Common myeloid progenitor, CD34-positive (primary cell): Measurements from ENCODE around the gene NDUFA13.

Experiments
- CTCF ChIA-PET: fragments of 350-600 bp; sonication (Branson Sonifier 250); formaldehyde crosslinking; loops from one replicate; lab custom pipeline; 2021; ENCODE audit warnings: antibody characterized with exemption; lab: Charles Lee
- POLR2A ChIA-PET: fragments of 350-600 bp; sonication (Branson Sonifier 250); formaldehyde crosslinking; loops from one replicate; lab custom pipeline; 2021; ENCODE audit warnings: antibody characterized with exemption; lab: Charles Lee
- DNase-seq, 3 donors: peaks; one replicate each; pipeline versions ENCODE4 v3.0.0 to v3.0.0-alpha.2; 2013
- H3K27ac ChIP-seq, 2 experiments: 1 replicate in 1 of 2; 2 replicates in 1 of 2; pipeline ENCODE4 v1.7.0; 2013; ENCODE audit warnings: inconsistent platforms in 2 of 2, low read length in 2 of 2, mild to moderate bottlenecking in 2 of 2, low read depth in 1 of 2, moderate library complexity in 1 of 2; ENCODE audit not compliant: severe bottlenecking in 2 of 2, insufficient read depth in 1 of 2, poor library complexity in 1 of 2
- H3K27me3 ChIP-seq, 5 experiments: replicated peaks in 2 of 5; 1 replicate in 3 of 5; 2 replicates in 2 of 5; pipeline versions ENCODE4 v1.6.1 to v1.7.0; 2013; ENCODE audit warnings: low read length in 4 of 5, mild to moderate bottlenecking in 2 of 5, moderate library complexity in 2 of 5, inconsistent platforms in 1 of 5; ENCODE audit not compliant: insufficient read depth in 5 of 5, control insufficient read depth in 4 of 5
- H3K36me3 ChIP-seq, 4 experiments: 1 replicate in 2 of 4; 2 replicates in 2 of 4; pipeline versions ENCODE4 v1.6.1 to v1.7.0; 2013; ENCODE audit warnings: low read length in 3 of 4, control low read depth in 1 of 4, mild to moderate bottlenecking in 1 of 4; ENCODE audit not compliant: control insufficient read depth in 4 of 4, insufficient read depth in 4 of 4
- H3K4me1 ChIP-seq, 4 experiments: 1 replicate in 3 of 4; 2 replicates in 1 of 4; pipeline versions ENCODE4 v1.6.1 to v1.7.1; 2013; ENCODE audit warnings: low read length in 3 of 4, mild to moderate bottlenecking in 3 of 4, control low read depth in 1 of 4, inconsistent platforms in 1 of 4, moderate library complexity in 1 of 4; ENCODE audit not compliant: control insufficient read depth in 4 of 4, insufficient read depth in 4 of 4; ENCODE audit errors: control extremely low read depth in 1 of 4
- H3K4me3 ChIP-seq, 7 experiments: 1 replicate in 4 of 7; 2 replicates in 3 of 7; pipeline versions ENCODE4 v1.5.1 to v1.7.0; 2013; ENCODE audit warnings: mild to moderate bottlenecking in 7 of 7, low read length in 6 of 7, moderate library complexity in 6 of 7, inconsistent platforms in 2 of 7, low read depth in 2 of 7, control low read depth in 1 of 7; ENCODE audit not compliant: insufficient read depth in 4 of 7, control insufficient read depth in 1 of 7; ENCODE audit errors: extremely low read depth in 1 of 7
- H3K9me3 ChIP-seq, 5 experiments: 1 replicate in 4 of 5; 2 replicates in 1 of 5; pipeline versions ENCODE4 v1.6.1 to v1.7.1; 2013; ENCODE audit warnings: low read length in 4 of 5, mild to moderate bottlenecking in 2 of 5, inconsistent platforms in 1 of 5, low read depth in 1 of 5, moderate library complexity in 1 of 5; ENCODE audit not compliant: control insufficient read depth in 4 of 5, insufficient read depth in 2 of 5; ENCODE audit errors: control extremely low read depth in 1 of 5
- WGBS: methylation state at CpG from one replicate; pipeline ENCODE4 v1.1.5; 2013; ENCODE audit not compliant: insufficient coverage; 5-methylcytosine and 5-hydroxymethylcytosine counted together

NDUFA13 gene

DNA sequence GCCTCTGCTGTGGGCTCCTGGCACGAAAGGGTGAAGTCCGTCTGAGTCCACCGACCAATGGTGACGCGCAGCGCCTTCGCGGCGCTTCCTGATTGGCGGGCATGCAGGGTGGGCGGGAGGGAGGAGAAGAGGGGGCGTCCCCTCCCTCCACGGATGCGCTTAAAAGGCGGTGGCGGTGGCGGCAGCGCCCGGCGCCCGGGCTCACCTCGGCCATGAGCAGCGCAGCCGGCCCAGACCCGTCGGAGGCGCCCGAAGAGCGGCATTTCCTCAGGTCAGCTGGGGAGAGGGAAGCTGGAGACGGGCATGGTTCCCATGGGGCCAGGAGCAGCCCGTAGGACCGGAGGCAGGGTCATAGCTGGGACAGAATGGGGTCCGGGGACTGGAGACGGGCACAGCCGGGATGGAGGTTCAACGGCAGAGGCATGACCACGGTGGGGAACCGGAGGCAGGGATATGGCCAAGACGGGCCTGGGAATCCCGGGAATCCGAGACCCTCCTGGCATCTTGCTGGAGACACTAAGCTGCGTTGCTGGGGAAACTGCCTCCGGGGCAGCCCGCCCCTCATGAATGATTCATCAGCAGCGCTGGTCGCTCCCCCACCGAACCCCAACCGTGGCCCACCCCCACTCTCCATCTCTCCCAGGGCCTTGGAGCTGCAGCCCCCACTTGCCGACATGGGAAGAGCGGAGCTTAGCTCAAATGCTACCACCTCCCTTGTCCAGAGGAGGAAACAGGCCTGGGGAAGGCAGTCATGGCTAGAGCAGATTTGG, 12.9 kb downstream of the NDUFA13 start, which contains the start of gene YJEFN3:
YJEFN3 (plus strand) TSS at position 191 of the 770 bp plus-strand sequence; CDS start at position 213, 22 bp downstream.
- no peak within 1 kb of the TSS for H3K4me3 ChIP-seq
- no peaks in the 10 kb centered on the region for H3K27me3 ChIP-seq
- ChIA-PET POLR2A (no interaction called here), CTCF (interaction anchor here (0.9 to 1.7 kb wide), 7 partner anchors 12 to 431 kb away, joined by 3 to 5 read pairs (median 3); no protein-coding TSS in a partner anchor)
- peaks cover 0 to 33% (median 11%) of the 10 kb centered on the region in 4 experiments for H3K4me1 ChIP-seq
- H3K9me3 ChIP-seq = no peaks in the 10 kb centered on the region
- WGBS = 92% methylated on average over 33 of the region's 50 CpGs
- peaks cover 3 to 48% (median 29%) of the 10 kb centered on the region in 4 experiments for H3K36me3 ChIP-seq
- DNase-seq = no peak
- no peak within 1 kb of the TSS for H3K27ac ChIP-seq

DNA sequence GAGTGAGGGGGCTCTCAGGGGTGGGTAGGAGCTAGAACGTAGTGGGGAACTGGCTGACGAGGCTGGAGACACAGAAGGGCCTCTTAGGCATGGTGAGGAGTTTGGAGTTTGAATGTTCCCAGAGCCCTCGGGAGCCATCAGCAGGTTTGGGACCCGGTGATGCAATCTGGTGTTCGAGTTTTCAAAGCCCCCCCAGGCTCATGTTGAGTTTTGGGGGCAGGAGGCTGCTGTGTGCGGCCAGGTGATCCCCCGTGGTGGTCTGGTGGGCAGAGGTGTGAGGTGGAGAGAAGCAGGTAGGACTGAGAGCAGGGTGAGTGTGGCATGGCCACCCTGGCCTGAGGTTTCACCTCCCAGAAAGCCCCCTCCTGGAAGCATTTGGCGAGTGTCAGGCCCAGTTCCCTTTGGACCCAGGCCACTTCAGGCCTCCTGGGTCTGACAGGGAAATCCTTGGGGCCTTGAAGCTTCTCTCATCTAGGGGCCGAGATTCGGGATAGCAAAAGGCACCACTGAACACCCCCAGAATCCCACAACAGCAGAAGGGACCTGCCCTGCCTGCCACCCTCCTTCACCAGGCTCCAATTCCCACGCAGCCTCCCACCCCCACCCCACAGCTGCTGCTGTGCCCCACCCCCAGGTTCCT, 13.9 kb downstream of the NDUFA13 start:
- no peaks in the 10 kb centered on the region for H3K27me3 ChIP-seq
- no peak overlapping the region for H3K27ac ChIP-seq
- ChIA-PET CTCF (interaction anchor here (0.7 to 3.4 kb wide), 11 partner anchors 11 to 430 kb away, joined by 3 to 23 read pairs (median 3); partner anchors contain the start of gene GMIP), POLR2A (no interaction called here)
- H3K4me1 ChIP-seq = peaks cover 0 to 23% (median 9%) of the 10 kb centered on the region in 4 experiments
- peaks cover 3 to 41% (median 23%) of the 10 kb centered on the region in 4 experiments for H3K36me3 ChIP-seq
- DNase-seq = no peak
- WGBS = 96% methylated on average over 6 of the region's 11 CpGs
- H3K9me3 ChIP-seq = no peaks in the 10 kb centered on the region
- H3K4me3 ChIP-seq = no peak overlapping the region

DNA sequence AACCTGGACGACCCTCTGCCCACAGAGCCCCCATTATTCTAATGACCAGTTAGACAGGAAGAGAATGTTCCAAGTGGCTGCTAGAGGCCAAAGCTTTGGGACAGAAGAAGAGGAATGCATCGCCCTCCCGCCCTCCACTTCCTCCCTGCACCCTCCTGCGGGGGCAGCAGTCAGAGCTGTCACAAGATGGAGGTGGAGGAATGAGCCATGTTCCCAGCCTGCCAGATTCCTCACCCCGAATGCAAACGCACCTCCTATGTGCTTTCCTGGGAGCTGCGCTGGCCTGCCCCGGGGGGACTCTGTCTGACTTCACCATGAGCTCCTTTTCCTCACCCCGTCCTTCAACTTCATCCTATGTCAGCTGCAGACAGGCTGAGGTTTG, 14.4 kb downstream of the NDUFA13 start:
- CTCF ChIA-PET = interaction anchor here (0.5 to 3.4 kb wide), 10 partner anchors 10 to 456 kb away, joined by 3 to 23 read pairs (median 3); partner anchors contain the start of gene GMIP
- Histone ChIP-seq H3K9me3 (no peaks in the 10 kb centered on the region), H3K4me1 (peaks cover 0 to 18% (median 9%) of the 10 kb centered on the region in 4 experiments), H3K36me3 (peaks cover under 1 to 36% (median 21%) of the 10 kb centered on the region in 4 experiments), H3K27me3 (no peaks in the 10 kb centered on the region), H3K4me3 (no peak overlapping the region), H3K27ac (no peak overlapping the region)
- no peak for DNase-seq
- POLR2A ChIA-PET = interaction anchor here (0.6 kb wide), 1 partner anchor 421 kb away, joined by 4 read pairs; no protein-coding TSS in a partner anchor
- 83% methylated on average over 5 of the region's 9 CpGs for WGBS

DNA sequence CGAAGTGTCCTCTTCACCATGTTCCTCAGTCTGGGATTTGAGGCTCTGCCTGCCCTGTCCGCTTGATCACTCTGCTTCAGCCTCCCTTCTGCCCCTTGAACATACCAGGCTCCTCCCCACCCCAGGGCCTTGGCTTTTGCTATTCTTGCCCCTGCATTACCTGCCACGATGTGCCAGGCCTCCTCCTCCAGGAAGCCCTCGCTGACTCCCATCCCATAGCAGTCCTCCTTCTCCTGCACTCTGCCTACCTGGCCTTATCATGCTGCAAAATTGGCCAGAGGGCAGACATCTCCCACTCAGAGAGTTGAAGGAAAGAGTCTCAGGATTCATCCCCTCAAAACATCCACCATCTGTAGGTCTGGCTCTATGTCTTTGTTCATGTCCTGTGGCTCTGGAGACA, 14.9 kb downstream of the NDUFA13 start:
- no peak for DNase-seq
- Histone ChIP-seq H3K27me3 (no peaks in the 10 kb centered on the region), H3K4me3 (no peak overlapping the region), H3K9me3 (no peaks in the 10 kb centered on the region), H3K27ac (no peak overlapping the region), H3K4me1 (peaks cover 0 to 13% (median 9%) of the 10 kb centered on the region in 4 experiments), H3K36me3 (peaks cover 0 to 32% (median 19%) of the 10 kb centered on the region in 4 experiments)
- ChIA-PET POLR2A (interaction anchor here (0.6 kb wide), 1 partner anchor 421 kb away, joined by 4 read pairs; no protein-coding TSS in a partner anchor), CTCF (interaction anchor here (0.5 to 3.4 kb wide), 13 partner anchors 9 to 456 kb away, joined by 3 to 29 read pairs (median 5); partner anchors contain the start of gene GMIP)
- WGBS = 99% methylated on average over 3 of the region's 4 CpGs

DNA sequence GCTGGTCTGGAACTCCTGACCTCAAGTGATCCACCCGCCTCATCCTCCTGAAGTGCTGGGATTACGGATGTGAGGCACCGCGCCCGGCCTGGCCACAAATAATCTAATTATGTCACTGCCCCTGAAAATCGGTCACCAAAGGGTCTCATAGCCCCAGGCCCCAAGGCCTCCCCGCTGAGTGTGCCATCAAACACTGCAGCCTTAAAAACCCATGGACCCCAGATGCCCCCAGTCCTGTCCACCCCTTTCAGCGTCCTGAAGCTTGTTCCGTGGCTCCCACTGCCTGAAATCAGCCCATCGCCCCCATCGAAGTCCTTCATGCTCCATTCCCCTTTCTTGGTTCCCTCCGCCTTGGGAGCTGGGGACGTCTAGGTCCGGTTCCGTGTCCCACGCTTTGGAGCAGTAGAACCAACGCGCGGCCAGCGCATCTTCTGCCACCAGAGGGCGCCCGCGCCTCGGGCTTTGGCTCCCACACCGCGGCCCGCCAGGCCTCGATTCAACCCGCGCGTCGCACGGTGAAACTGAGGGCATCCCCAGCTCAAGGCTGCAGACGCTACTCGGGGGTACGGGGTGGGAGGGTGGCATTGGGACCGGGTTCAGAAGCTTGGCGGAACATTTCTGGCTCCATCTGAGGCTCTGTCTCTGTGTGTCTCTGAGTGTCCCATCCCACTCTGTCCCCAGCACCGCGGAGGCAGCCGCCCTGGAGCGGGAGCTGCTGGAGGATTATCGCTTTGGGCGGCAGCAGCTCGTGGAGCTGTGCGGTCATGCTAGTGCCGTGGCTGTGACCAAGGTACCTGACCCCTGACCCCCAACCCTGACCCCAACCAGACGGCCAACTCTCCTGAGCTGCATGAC, 16.2 kb downstream of the NDUFA13 start:
- WGBS = 38% methylated on average over 43 of the region's 48 CpGs
- peaks cover 0 to 28% (median 15%) of the 10 kb centered on the region in 4 experiments for H3K36me3 ChIP-seq
- peak; percentile 57 to 76 (median 71) for DNase-seq
- peaks cover 0 to 6% (median 2%) of the 10 kb centered on the region in 4 experiments for H3K4me1 ChIP-seq
- POLR2A ChIA-PET = interaction anchor here (1.5 kb wide), 1 partner anchor 112 kb away, joined by 6 read pairs; the partner anchor contains the start of gene GMIP
- no peak overlapping the region for H3K4me3 ChIP-seq
- CTCF ChIA-PET = interaction anchor here (0.7 to 3.4 kb wide), 24 partner anchors 9 to 431 kb away, joined by 3 to 29 read pairs (median 5); partner anchors contain the start of gene GMIP
- no peaks in the 10 kb centered on the region for H3K9me3 ChIP-seq
- no peak overlapping the region for H3K27ac ChIP-seq
- H3K27me3 ChIP-seq = peaks cover 0 to 4% (median under 1%) of the 10 kb centered on the region in 5 experiments
